Heart right ventricle (tissue), 16 donors: ENCODE measurements around the gene TFB2M. TPM values are rescaled to one million over a fixed set of nuclear protein-coding genes. Genes with fewer than 3 reads are reported as not detected.

ENCODE experiments used
- ATAC-seq, 8 donors: fragments of 200-7000 bp; cut with Tn5 transposase; one replicate each; pipeline ENCODE4 v1.9.1; 2020; ENCODE audit warnings: mild to moderate bottlenecking in 8 of 8, moderate library complexity in 8 of 8, moderate number of reproducible peaks in 1 of 8
- DNase-seq, 2 donors: peaks; one replicate each; pipeline ENCODE4 v3.0.0-alpha.2; 2020
- H3K27ac ChIP-seq, 10 donors: fragments of 200-600 bp; sonication (generic) in 2 of 10; one replicate each; pipeline versions ENCODE4 v1.5.0 to v1.8.0; 2020 to 2022; ENCODE audit warnings: mild to moderate bottlenecking in 3 of 10
- H3K27me3 ChIP-seq, 7 donors: fragments of 200-600 bp; one replicate each; pipeline ENCODE4 v1.8.0; 2021 to 2022; ENCODE audit warnings: mild to moderate bottlenecking in 2 of 7
- H3K36me3 ChIP-seq, 9 donors: fragments of 200-600 bp; sonication (generic) in 1 of 9; one replicate each; pipeline versions ENCODE4 v1.5.0 to v1.8.0; 2020 to 2022; ENCODE audit warnings: mild to moderate bottlenecking in 2 of 9
- H3K4me1 ChIP-seq, 9 donors: fragments of 200-600 bp; sonication (generic) in 1 of 9; one replicate each; pipeline versions ENCODE4 v1.5.0 to v1.8.0; 2020 to 2022; ENCODE audit warnings: mild to moderate bottlenecking in 4 of 9
- H3K4me3 ChIP-seq, 10 donors: fragments of 200-600 bp; sonication (generic) in 2 of 10; one replicate each; pipeline versions ENCODE4 v1.5.0 to v1.8.0; 2020 to 2022; ENCODE audit warnings: mild to moderate bottlenecking in 7 of 10, moderate library complexity in 2 of 10
- H3K9me3 ChIP-seq, 11 donors: fragments of 200-600 bp in 10 of 11; sonication (generic) in 2 of 11; one replicate each; pipeline versions ENCODE4 v1.5.0 to v1.8.0; 2013 to 2022; ENCODE audit warnings: mild to moderate bottlenecking in 2 of 11, control low read depth in 1 of 11, moderate library complexity in 1 of 11
- WGBS, 2 donors: extraction: QIAGEN DNeasy Blood & Tissue Kit; methylation state at CpG; one replicate each; pipeline ENCODE4 v1.1.7; 2013; ENCODE audit warnings: inconsistent platforms in 1 of 2; 5-methylcytosine and 5-hydroxymethylcytosine counted together
- intact Hi-C, 10 donors: fragments of 100-400 bp; cut with DNase I; formaldehyde crosslinking; loops; one replicate each; pipeline versions ENCODE4 v1.11.1 to v1.14.2; 2022
- polyA plus RNA-seq, 2 donors: library from polyadenylated mRNA; stranded (reverse); fragments of 200-250 nt; gene quantifications; one replicate each; pipeline ENCODE4 v1.2.3, GENCODE V29; 2013
- total RNA-seq, 10 donors: library from RNA; stranded (reverse); fragmentation: NEBNext Ultra II Directional in 3 of 10; extraction: Animal tissue kit (Norgen Biotek cat#: 25700) in 3 of 10; gene quantifications; one replicate each; pipeline versions ENCODE4 v1.2.1 to v1.2.4, GENCODE V29; 2021 to 2023
- TF ChIP-seq, protein P1 (sequence below), 9 donors: fragments of 200-600 bp; sonication (generic) in 2 of 9; IDR thresholded peaks; one replicate each; pipeline versions ENCODE4 v1.5.0 to v1.8.0; 2021 to 2022; ENCODE audit warnings: antibody characterized with exemption in 9 of 9, mild to moderate bottlenecking in 5 of 9, moderate library complexity in 1 of 9
- donor health status: Arrhythmogenic right ventricular cardiomyopathy.
- donor health status: ischemic (EF 13 %, LVEDD 7.1; RV severe dilation, severe dysfunction).
- donor health status: healthy with polysubstance abuse.
- donor health status: DM: no; HTN: yes; CAD: no.
- donor health status: DM: no; HTN: no; CAD: no.
- donor health status: ischemic (EF 25% LVEDD 6.9; RV normal size, moderate dysfunction).
- donor health status: ischemic (EF 25% LVEDD 5.7; RV mildly dilated, moderate dysfunction).
- donor health status: healthy.
- donor health status: DM: yes; HTN: yes; CAD: no.
- donor health status: Ischemic cardiomyopathy.
- donor health status: ischemic (EF 35%, LVEDD 5.7; RV mildly dilated, moderate dysfunction).
- donor health status: nonischemic (EF 11% LVEDD 7.7; RV severe dilation, severe dysfunction).
- donor health status: DM: yes; HTN: yes; CAD: no.
- donor health status: PGD.
- donor health status: ischemic (EF 29% LVEDD 5.4; RV normal size, mild dysfunction).
- donor health status: nonischemic (EF 23%, LVEDD 6.1; RV moderate dilation, normal function).

TFB2M gene
- total and polyA plus RNA-seq, 12 donors: 2.9 to 16.5 (median 13.1) TPM

DNA sequence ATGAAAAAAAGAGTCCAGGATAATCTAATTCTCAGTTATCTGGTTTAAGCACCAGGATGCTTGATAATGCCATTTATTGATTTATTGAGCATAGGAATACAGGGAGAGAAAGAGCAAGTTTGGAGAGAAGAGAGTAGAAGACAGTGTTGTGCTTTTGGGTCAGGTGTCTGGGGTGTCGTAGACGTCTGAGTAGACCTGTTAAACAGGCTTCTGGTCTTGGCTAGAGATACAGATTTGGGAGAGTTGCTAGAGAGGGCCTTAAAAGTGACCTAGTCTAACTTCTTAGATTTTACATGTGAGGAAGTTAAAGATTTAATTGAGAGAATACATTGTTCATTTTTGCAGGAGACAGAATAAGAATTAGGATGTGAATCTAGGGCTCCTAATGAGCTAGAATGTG is 34.5 kb upstream of the TFB2M start:
- DNase-seq (no peak), ATAC-seq (no peak)
- H3K4me1 ChIP-seq: peaks cover 2 to 31% (median 22%) of the 10 kb centered on the region in 9 donors
- TF ChIP-seq, protein P1, sequence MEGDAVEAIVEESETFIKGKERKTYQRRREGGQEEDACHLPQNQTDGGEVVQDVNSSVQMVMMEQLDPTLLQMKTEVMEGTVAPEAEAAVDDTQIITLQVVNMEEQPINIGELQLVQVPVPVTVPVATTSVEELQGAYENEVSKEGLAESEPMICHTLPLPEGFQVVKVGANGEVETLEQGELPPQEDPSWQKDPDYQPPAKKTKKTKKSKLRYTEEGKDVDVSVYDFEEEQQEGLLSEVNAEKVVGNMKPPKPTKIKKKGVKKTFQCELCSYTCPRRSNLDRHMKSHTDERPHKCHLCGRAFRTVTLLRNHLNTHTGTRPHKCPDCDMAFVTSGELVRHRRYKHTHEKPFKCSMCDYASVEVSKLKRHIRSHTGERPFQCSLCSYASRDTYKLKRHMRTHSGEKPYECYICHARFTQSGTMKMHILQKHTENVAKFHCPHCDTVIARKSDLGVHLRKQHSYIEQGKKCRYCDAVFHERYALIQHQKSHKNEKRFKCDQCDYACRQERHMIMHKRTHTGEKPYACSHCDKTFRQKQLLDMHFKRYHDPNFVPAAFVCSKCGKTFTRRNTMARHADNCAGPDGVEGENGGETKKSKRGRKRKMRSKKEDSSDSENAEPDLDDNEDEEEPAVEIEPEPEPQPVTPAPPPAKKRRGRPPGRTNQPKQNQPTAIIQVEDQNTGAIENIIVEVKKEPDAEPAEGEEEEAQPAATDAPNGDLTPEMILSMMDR (IDR thresholded peaks at IDR 0.05): no peak
- H3K27ac ChIP-seq: no peak overlapping the region
- WGBS, 2 donors: 89 to 92% methylated on average over 2 of the region's 2 CpGs
- H3K36me3 ChIP-seq: peaks cover 0 to 4% (median 0%) of the 10 kb centered on the region in 9 donors
- peaks cover 0 to 5% (median 0%) of the 10 kb centered on the region in 11 donors for H3K9me3 ChIP-seq
- intact Hi-C loops: no loop called here
- no peaks in the 10 kb centered on the region for H3K27me3 ChIP-seq
- H3K4me3 ChIP-seq: no peak overlapping the region

DNA sequence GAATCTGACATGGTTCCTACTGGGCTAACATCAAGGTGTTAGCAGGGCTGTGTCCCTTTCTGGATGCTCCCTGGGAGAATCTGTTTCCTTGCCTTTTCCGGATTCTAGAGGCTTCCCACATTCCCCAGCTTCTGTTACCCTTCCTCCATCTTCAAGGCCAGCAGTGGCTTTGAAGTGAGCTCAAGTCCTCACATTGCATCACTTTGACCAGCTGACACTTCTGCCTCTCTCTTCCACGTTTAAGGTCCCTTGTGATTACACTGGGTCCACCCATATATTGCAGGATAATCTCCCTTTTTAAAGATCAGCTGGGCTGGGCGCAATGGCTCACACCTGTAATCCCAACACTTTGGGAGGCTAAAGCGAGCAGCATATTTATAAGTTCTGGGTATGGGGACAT is 33.3 kb upstream of the TFB2M start:
- Histone ChIP-seq H3K27me3 (no peaks in the 10 kb centered on the region), H3K27ac (no peak overlapping the region), H3K4me3 (no peak overlapping the region), H3K36me3 (peaks cover 0 to 12% (median 0%) of the 10 kb centered on the region in 9 donors), H3K4me1 (peaks cover 2 to 31% (median 22%) of the 10 kb centered on the region in 9 donors), H3K9me3 (peaks cover 0 to 5% (median 0%) of the 10 kb centered on the region in 11 donors)
- intact Hi-C loops: no loop called here
- 76 to 80% methylated on average over 4 of the region's 4 CpGs for WGBS, 2 donors
- TF ChIP-seq, protein P1 (IDR thresholded peaks at IDR 0.05): no peak
- DNase-seq (no peak), ATAC-seq (no peak)

DNA sequence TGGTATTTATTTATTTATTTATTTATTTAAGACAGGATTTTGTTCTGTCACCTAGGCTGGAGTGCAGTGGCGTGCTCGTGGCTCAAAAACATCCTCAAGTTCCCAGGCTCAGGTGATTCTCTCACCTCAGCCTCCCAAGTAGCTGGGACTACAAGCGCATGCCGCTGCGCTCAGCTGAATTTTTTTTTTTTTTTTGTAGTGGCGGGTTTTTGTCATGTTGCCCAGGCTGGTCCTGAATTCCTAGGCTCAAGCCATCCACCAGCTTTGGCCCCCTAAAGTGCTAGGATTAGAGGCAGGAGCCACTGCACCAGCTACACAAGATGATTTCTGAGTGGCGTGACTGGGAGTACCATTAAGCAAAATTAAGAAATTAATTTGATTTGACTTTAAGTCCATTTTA is 31.9 kb upstream of the TFB2M start:
- H3K4me3 ChIP-seq: no peak overlapping the region
- WGBS, 2 donors: 93 to 94% methylated on average over 7 of the region's 7 CpGs
- no peaks in the 10 kb centered on the region for H3K9me3 ChIP-seq
- peak overlapping the region in 9 of 10 donors; percentile 2 to 76 (median 53) for H3K27ac ChIP-seq
- intact Hi-C loops: no loop called here
- H3K36me3 ChIP-seq: peaks cover 0 to 24% (median 0%) of the 10 kb centered on the region in 9 donors
- peak in 5 of 8 donors; percentile 7 to 38 (median 24) for ATAC-seq
- TF ChIP-seq, protein P1 (IDR thresholded peaks at IDR 0.05): no peak
- H3K27me3 ChIP-seq: no peaks in the 10 kb centered on the region
- H3K4me1 ChIP-seq: peaks cover 2 to 37% (median 23%) of the 10 kb centered on the region in 9 donors
- DNase-seq: no peak

DNA sequence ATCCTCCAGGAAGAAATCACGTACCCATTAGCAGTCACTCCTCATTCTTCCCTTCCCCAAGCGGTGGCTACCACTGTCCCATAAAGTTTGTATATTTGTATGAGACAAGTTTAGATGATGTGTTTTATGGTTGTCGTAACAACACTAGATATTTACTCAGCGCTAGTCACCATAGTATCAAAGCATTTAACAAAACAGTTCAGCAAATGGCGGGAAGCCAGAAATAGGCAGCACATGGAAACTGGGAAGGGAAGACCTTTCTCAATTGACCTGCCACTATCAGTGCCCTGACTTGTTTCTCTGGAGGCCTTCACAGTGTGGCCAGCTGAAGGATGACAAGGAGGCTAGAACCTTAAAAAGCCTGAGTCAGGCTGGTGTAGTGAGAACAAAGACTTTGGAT is 31.3 kb upstream of the TFB2M start:
- H3K4me3 ChIP-seq: no peak overlapping the region
- no peaks in the 10 kb centered on the region for H3K27me3 ChIP-seq
- TF ChIP-seq, protein P1 (IDR thresholded peaks at IDR 0.05): no peak
- DNase-seq (peak in 1 of 2 donors; percentile 85), ATAC-seq (peak; percentile 82 to 96 (median 92))
- intact Hi-C loops: no loop called here
- no peaks in the 10 kb centered on the region for H3K9me3 ChIP-seq
- H3K4me1 ChIP-seq: peaks cover 2 to 40% (median 23%) of the 10 kb centered on the region in 9 donors
- H3K36me3 ChIP-seq: peaks cover 0 to 31% (median 0%) of the 10 kb centered on the region in 9 donors
- peak overlapping the region in 9 of 10 donors; percentile 2 to 76 (median 55) for H3K27ac ChIP-seq
- WGBS, 2 donors: 23 to 34% methylated on average over 5 of the region's 5 CpGs
